Activated naive CD8-positive, alpha-beta T cell treated with anti-CD3 and anti-CD28 coated beads, Interleukin-2, amount 50 U/mL, for 24 hours (primary cell): ENCODE results near the gene COL4A6.

ENCODE experiments used
- ATAC-seq: fragments of 150-1000 bp; cut with Tn5 transposase; one replicate; pipeline ENCODE4 v1.10.0; 2021
- DNase-seq: peaks from one replicate; pipeline ENCODE4 v3.0.0; 2021
- H3K27ac Mint-ChIP-seq: one replicate; pipeline ENCODE4 v1.8.0; 2021; ENCODE audit warnings: mild to moderate bottlenecking, mixed read lengths
- H3K27me3 Mint-ChIP-seq: one replicate; pipeline ENCODE4 v1.8.0; 2021; ENCODE audit warnings: mixed read lengths
- H3K36me3 Mint-ChIP-seq: one replicate; pipeline ENCODE4 v1.8.0; 2021; ENCODE audit warnings: low read depth, mixed read lengths
- H3K4me1 Mint-ChIP-seq: one replicate; pipeline ENCODE4 v1.8.0; 2021; ENCODE audit warnings: mixed read lengths
- H3K4me3 Mint-ChIP-seq: one replicate; pipeline ENCODE4 v1.8.0; 2021; ENCODE audit warnings: mild to moderate bottlenecking, moderate library complexity, mixed read lengths
- H3K9me3 Mint-ChIP-seq: one replicate; pipeline ENCODE4 v1.8.0; 2021; ENCODE audit warnings: mixed read lengths

COL4A6 gene

GRCh38 chrX:108299101-108299591, 139.1 kb downstream of the COL4A6 start:
- Mint-ChIP-seq H3K4me3 (no peak overlapping the region), H3K36me3 (no peaks in the 10 kb centered on the region), H3K27ac (no peak overlapping the region), H3K27me3 (no peaks in the 10 kb centered on the region), H3K9me3 (no peaks in the 10 kb centered on the region), H3K4me1 (no peaks in the 10 kb centered on the region)
- DNase-seq (no peak), ATAC-seq (no peak)

GRCh38 chrX:108298165-108298602, 140.0 kb downstream of the COL4A6 start:
- Mint-ChIP-seq H3K27ac (no peak overlapping the region), H3K36me3 (no peaks in the 10 kb centered on the region), H3K4me1 (no peaks in the 10 kb centered on the region), H3K4me3 (no peak overlapping the region), H3K9me3 (no peaks in the 10 kb centered on the region), H3K27me3 (no peaks in the 10 kb centered on the region)
- no peak for DNase-seq
- ATAC-seq: no peak

- Mint-ChIP-seq H3K9me3 (no peaks in the 10 kb centered on the region), H3K4me1 (no peaks in the 10 kb centered on the region), H3K36me3 (no peaks in the 10 kb centered on the region), H3K4me3 (no peak overlapping the region), H3K27me3 (no peaks in the 10 kb centered on the region), H3K27ac (no peak overlapping the region)
- DNase-seq (no peak), ATAC-seq (no peak)
Measured at GRCh38 chrX:108297290-108297689, 140.9 kb downstream of the COL4A6 start.

- Mint-ChIP-seq H3K9me3 (no peaks in the 10 kb centered on the region), H3K27me3 (no peaks in the 10 kb centered on the region), H3K36me3 (no peaks in the 10 kb centered on the region), H3K4me3 (no peak overlapping the region), H3K4me1 (no peaks in the 10 kb centered on the region), H3K27ac (no peak overlapping the region)
- ATAC-seq: no peak
- no peak for DNase-seq
Measured at GRCh38 chrX:108292053-108292452, 146.2 kb downstream of the COL4A6 start.

GRCh38 chrX:108285918-108286317, 152.3 kb downstream of the COL4A6 start:
- ATAC-seq (no peak), DNase-seq (no peak)
- H3K27me3 Mint-ChIP-seq: no peaks in the 10 kb centered on the region
- no peaks in the 10 kb centered on the region for H3K36me3 Mint-ChIP-seq
- H3K4me1 Mint-ChIP-seq: no peaks in the 10 kb centered on the region
- H3K4me3 Mint-ChIP-seq: no peak overlapping the region
- H3K27ac Mint-ChIP-seq: no peak overlapping the region
- no peaks in the 10 kb centered on the region for H3K9me3 Mint-ChIP-seq

GRCh38 chrX:108285356-108285755, 152.9 kb downstream of the COL4A6 start:
- Mint-ChIP-seq H3K4me1 (no peaks in the 10 kb centered on the region), H3K4me3 (no peak overlapping the region), H3K9me3 (no peaks in the 10 kb centered on the region), H3K27ac (no peak overlapping the region), H3K27me3 (no peaks in the 10 kb centered on the region), H3K36me3 (no peaks in the 10 kb centered on the region)
- no peak for DNase-seq
- ATAC-seq: no peak

GRCh38 chrX:108275732-108276131, 162.5 kb downstream of the COL4A6 start:
- H3K27me3 Mint-ChIP-seq: no peaks in the 10 kb centered on the region
- H3K4me1 Mint-ChIP-seq: no peaks in the 10 kb centered on the region
- H3K9me3 Mint-ChIP-seq: no peaks in the 10 kb centered on the region
- H3K36me3 Mint-ChIP-seq: no peaks in the 10 kb centered on the region
- ATAC-seq (no peak), DNase-seq (no peak)
- no peak overlapping the region for H3K4me3 Mint-ChIP-seq
- no peak overlapping the region for H3K27ac Mint-ChIP-seq

- no peaks in the 10 kb centered on the region for H3K9me3 Mint-ChIP-seq
- no peak overlapping the region for H3K4me3 Mint-ChIP-seq
- H3K27ac Mint-ChIP-seq: no peak overlapping the region
- no peaks in the 10 kb centered on the region for H3K27me3 Mint-ChIP-seq
- ATAC-seq (no peak), DNase-seq (no peak)
- H3K4me1 Mint-ChIP-seq: no peaks in the 10 kb centered on the region
- no peaks in the 10 kb centered on the region for H3K36me3 Mint-ChIP-seq
Measured at GRCh38 chrX:108271397-108271787, 166.8 kb downstream of the COL4A6 start.

GRCh38 chrX:108270739-108271396, 167.4 kb downstream of the COL4A6 start:
- DNase-seq: no peak

GRCh38 chrX:108270280-108270679, 167.9 kb downstream of the COL4A6 start:
- ATAC-seq (no peak), DNase-seq (no peak)
- Mint-ChIP-seq H3K27ac (no peak overlapping the region), H3K9me3 (no peaks in the 10 kb centered on the region), H3K36me3 (no peaks in the 10 kb centered on the region), H3K4me3 (no peak overlapping the region), H3K4me1 (no peaks in the 10 kb centered on the region), H3K27me3 (peaks cover 3% of the 10 kb centered on the region)

More at GRCh38 chrX:108270739-108271396, 167.4 kb downstream of the COL4A6 start:
- no peaks in the 10 kb centered on the region for H3K27me3 Mint-ChIP-seq
- no peak overlapping the region for H3K27ac Mint-ChIP-seq
- H3K36me3 Mint-ChIP-seq: no peaks in the 10 kb centered on the region
- no peak for ATAC-seq
- no peaks in the 10 kb centered on the region for H3K9me3 Mint-ChIP-seq
- no peak overlapping the region for H3K4me3 Mint-ChIP-seq
- H3K4me1 Mint-ChIP-seq: no peaks in the 10 kb centered on the region

- no peaks in the 10 kb centered on the region for H3K4me1 Mint-ChIP-seq
- H3K9me3 Mint-ChIP-seq: no peaks in the 10 kb centered on the region
- peaks cover 3% of the 10 kb centered on the region for H3K27me3 Mint-ChIP-seq
- H3K27ac Mint-ChIP-seq: no peak overlapping the region
- ATAC-seq (no peak), DNase-seq (no peak)
- H3K4me3 Mint-ChIP-seq: no peak overlapping the region
- H3K36me3 Mint-ChIP-seq: no peaks in the 10 kb centered on the region
Measured at GRCh38 chrX:108268434-108269080, 169.7 kb downstream of the COL4A6 start.

- Mint-ChIP-seq H3K27ac (no peak overlapping the region), H3K27me3 (peaks cover 3% of the 10 kb centered on the region), H3K36me3 (no peaks in the 10 kb centered on the region), H3K4me1 (no peaks in the 10 kb centered on the region), H3K4me3 (no peak overlapping the region), H3K9me3 (no peaks in the 10 kb centered on the region)
- no peak for ATAC-seq
- DNase-seq: no peak
Measured at GRCh38 chrX:108267557-108267956, 170.7 kb downstream of the COL4A6 start.

- no peaks in the 10 kb centered on the region for H3K36me3 Mint-ChIP-seq
- H3K27ac Mint-ChIP-seq: no peak overlapping the region
- H3K4me3 Mint-ChIP-seq: no peak overlapping the region
- H3K4me1 Mint-ChIP-seq: no peaks in the 10 kb centered on the region
- ATAC-seq: no peak
- DNase-seq: no peak
- H3K27me3 Mint-ChIP-seq: peaks cover 3% of the 10 kb centered on the region
- H3K9me3 Mint-ChIP-seq: no peaks in the 10 kb centered on the region
Measured at GRCh38 chrX:108264376-108264775, 173.8 kb downstream of the COL4A6 start.

- Mint-ChIP-seq H3K27me3 (peaks cover 7% of the 10 kb centered on the region), H3K36me3 (no peaks in the 10 kb centered on the region), H3K9me3 (no peaks in the 10 kb centered on the region), H3K4me1 (no peaks in the 10 kb centered on the region), H3K4me3 (no peak overlapping the region), H3K27ac (no peak overlapping the region)
- ATAC-seq (no peak), DNase-seq (no peak)
Measured at GRCh38 chrX:108261549-108262203, 176.5 kb downstream of the COL4A6 start.

GRCh38 chrX:108257556-108257955, 180.7 kb downstream of the COL4A6 start:
- ATAC-seq (no peak), DNase-seq (no peak)
- Mint-ChIP-seq H3K4me3 (no peak overlapping the region), H3K36me3 (no peaks in the 10 kb centered on the region), H3K27ac (no peak overlapping the region), H3K27me3 (peaks cover 7% of the 10 kb centered on the region), H3K4me1 (no peaks in the 10 kb centered on the region), H3K9me3 (no peaks in the 10 kb centered on the region)
